Liver (tissue), 9 donors: ENCODE data around the gene GFRA4. TPM values are rescaled to one million over a fixed set of nuclear protein-coding genes. Genes with fewer than 3 reads are reported as not detected.

ENCODE experiments used
- DNase-seq: peaks from one replicate; pipeline ENCODE4 v3.0.0-alpha.2; 2017; ENCODE audit warnings: low spot score
- H3K27ac ChIP-seq, 2 donors: one replicate each; pipeline ENCODE4 v1.7.0; 2013; ENCODE audit warnings: inconsistent platforms in 2 of 2, low read length in 2 of 2, control low read depth in 1 of 2, low read depth in 1 of 2, mild to moderate bottlenecking in 1 of 2
- H3K27me3 ChIP-seq, 4 donors: one replicate each; pipeline versions ENCODE4 v1.6.1 to v1.7.0; 2013; ENCODE audit warnings: low read length in 3 of 4, inconsistent platforms in 1 of 4, mild to moderate bottlenecking in 1 of 4, moderate library complexity in 1 of 4; ENCODE audit not compliant: control insufficient read depth in 4 of 4, insufficient read depth in 4 of 4
- H3K36me3 ChIP-seq, 4 donors: one replicate each; pipeline versions ENCODE4 v1.6.1 to v1.7.0; 2013; ENCODE audit warnings: low read length in 3 of 4, mild to moderate bottlenecking in 3 of 4, low read depth in 1 of 4, moderate library complexity in 1 of 4; ENCODE audit not compliant: control insufficient read depth in 4 of 4, insufficient read depth in 3 of 4
- H3K4me1 ChIP-seq, 4 donors: one replicate each; pipeline versions ENCODE4 v1.6.1 to v1.7.0; 2013; ENCODE audit warnings: low read length in 3 of 4, mild to moderate bottlenecking in 3 of 4, moderate library complexity in 1 of 4; ENCODE audit not compliant: control insufficient read depth in 4 of 4, insufficient read depth in 4 of 4
- H3K4me3 ChIP-seq, 3 donors: one replicate each; pipeline versions ENCODE4 v1.6.1 to v1.7.0; 2013; ENCODE audit warnings: low read length in 3 of 3, control low read depth in 1 of 3, low read depth in 1 of 3, mild to moderate bottlenecking in 1 of 3
- H3K9ac ChIP-seq, 2 donors: one replicate each; pipeline ENCODE4 v1.7.0; 2013; ENCODE audit warnings: low read length in 2 of 2, mild to moderate bottlenecking in 2 of 2, moderate library complexity in 2 of 2, control low read depth in 1 of 2, low read depth in 1 of 2
- H3K9me3 ChIP-seq, 4 donors: one replicate each; pipeline versions ENCODE4 v1.6.1 to v1.7.0; 2013; ENCODE audit warnings: low read length in 3 of 4; ENCODE audit not compliant: control insufficient read depth in 4 of 4
- FOXA1 ChIP-seq: IDR thresholded peaks from 2 replicates; pipeline ENCODE4 v1.6.1; 2016; ENCODE audit warnings: antibody characterized with exemption
- FOXA2 ChIP-seq: IDR thresholded peaks from 2 replicates; pipeline ENCODE4 v1.6.1; 2016; ENCODE audit warnings: antibody characterized with exemption
- GABPA ChIP-seq, 2 donors: IDR thresholded peaks in 1 of 2; conservative IDR thresholded peaks in 1 of 2; 2 replicates each; pipeline ENCODE4 v1.6.1; 2016; ENCODE audit warnings: antibody characterized with exemption in 2 of 2, mild to moderate bottlenecking in 1 of 2, moderate library complexity in 1 of 2
- HNF4A ChIP-seq, 2 donors: conservative IDR thresholded peaks; 2 replicates each; pipeline ENCODE4 v1.6.1; 2016; ENCODE audit warnings: antibody characterized with exemption in 2 of 2, mild to moderate bottlenecking in 2 of 2
- HNF4G ChIP-seq: IDR thresholded peaks from 2 replicates; pipeline ENCODE4 v1.6.1; 2016; ENCODE audit warnings: antibody characterized with exemption
- JUND ChIP-seq, 2 donors: IDR thresholded peaks; 2 replicates each; pipeline ENCODE4 v1.6.1; 2016; ENCODE audit warnings: antibody characterized with exemption in 2 of 2
- MAX ChIP-seq: IDR thresholded peaks from 2 replicates; pipeline ENCODE4 v1.6.1; 2016; ENCODE audit warnings: antibody characterized with exemption
- NR2F2 ChIP-seq: IDR thresholded peaks from 2 replicates; pipeline ENCODE4 v1.6.1; 2016; ENCODE audit warnings: antibody characterized with exemption
- RAD21 ChIP-seq, 2 donors: IDR thresholded peaks; 2 replicates each; pipeline ENCODE4 v1.6.1; 2016; ENCODE audit warnings: antibody characterized with exemption in 2 of 2, mild to moderate bottlenecking in 2 of 2
- RXRA ChIP-seq, 2 donors: IDR thresholded peaks; 2 replicates each; pipeline ENCODE4 v1.6.1; 2017 to 2018; ENCODE audit warnings: antibody characterized with exemption in 2 of 2, mild to moderate bottlenecking in 1 of 2
- ZBTB33 ChIP-seq: IDR thresholded peaks from 2 replicates; pipeline ENCODE4 v1.6.1; 2016; ENCODE audit warnings: antibody characterized with exemption
- WGBS: extraction: QIAGEN DNeasy Blood & Tissue Kit; methylation state at CpG from one replicate; pipeline ENCODE4 v1.1.7; 2013; 5-methylcytosine and 5-hydroxymethylcytosine counted together
- polyA plus RNA-seq, 2 donors: library from polyadenylated mRNA; stranded (reverse) in 1 of 2; unstranded in 1 of 2; fragments of 200-250 nt in 1 of 2; fragments of >200 nt in 1 of 2; fragmentation: Nextera tagmentation in 1 of 2; extraction: Ambion mirVana in 1 of 2; gene quantifications; one replicate each; pipeline versions ENCODE4 v1.2.1 to v1.2.3, GENCODE V29; 2013 to 2015
- total RNA-seq, 2 donors: library from RNA; depleted of rRNA; stranded (reverse); fragments of >200 nt; gene quantifications; one replicate each; pipeline ENCODE4 v1.2.3, GENCODE V29; 2014
- TF ChIP-seq, protein P1 (sequence below): IDR thresholded peaks from 2 replicates; pipeline ENCODE4 v1.6.1; 2016; ENCODE audit warnings: antibody characterized with exemption, mild to moderate bottlenecking
- TF ChIP-seq, protein P2 (sequence below): IDR thresholded peaks from 2 replicates; pipeline ENCODE4 v1.6.1; 2016; ENCODE audit warnings: antibody characterized with exemption
- donor health status: healthy.
- donor health status: healthy.
- donor health status: healthy.
- donor health status: healthy.
- donor health status: healthy.

The GFRA4 gene
- total and polyA plus RNA-seq, 4 donors: not detected

GRCh38 chr20:3667434-3668037 is 4.3 kb upstream of the GFRA4 start (continued):
- TF ChIP-seq, protein P1, sequence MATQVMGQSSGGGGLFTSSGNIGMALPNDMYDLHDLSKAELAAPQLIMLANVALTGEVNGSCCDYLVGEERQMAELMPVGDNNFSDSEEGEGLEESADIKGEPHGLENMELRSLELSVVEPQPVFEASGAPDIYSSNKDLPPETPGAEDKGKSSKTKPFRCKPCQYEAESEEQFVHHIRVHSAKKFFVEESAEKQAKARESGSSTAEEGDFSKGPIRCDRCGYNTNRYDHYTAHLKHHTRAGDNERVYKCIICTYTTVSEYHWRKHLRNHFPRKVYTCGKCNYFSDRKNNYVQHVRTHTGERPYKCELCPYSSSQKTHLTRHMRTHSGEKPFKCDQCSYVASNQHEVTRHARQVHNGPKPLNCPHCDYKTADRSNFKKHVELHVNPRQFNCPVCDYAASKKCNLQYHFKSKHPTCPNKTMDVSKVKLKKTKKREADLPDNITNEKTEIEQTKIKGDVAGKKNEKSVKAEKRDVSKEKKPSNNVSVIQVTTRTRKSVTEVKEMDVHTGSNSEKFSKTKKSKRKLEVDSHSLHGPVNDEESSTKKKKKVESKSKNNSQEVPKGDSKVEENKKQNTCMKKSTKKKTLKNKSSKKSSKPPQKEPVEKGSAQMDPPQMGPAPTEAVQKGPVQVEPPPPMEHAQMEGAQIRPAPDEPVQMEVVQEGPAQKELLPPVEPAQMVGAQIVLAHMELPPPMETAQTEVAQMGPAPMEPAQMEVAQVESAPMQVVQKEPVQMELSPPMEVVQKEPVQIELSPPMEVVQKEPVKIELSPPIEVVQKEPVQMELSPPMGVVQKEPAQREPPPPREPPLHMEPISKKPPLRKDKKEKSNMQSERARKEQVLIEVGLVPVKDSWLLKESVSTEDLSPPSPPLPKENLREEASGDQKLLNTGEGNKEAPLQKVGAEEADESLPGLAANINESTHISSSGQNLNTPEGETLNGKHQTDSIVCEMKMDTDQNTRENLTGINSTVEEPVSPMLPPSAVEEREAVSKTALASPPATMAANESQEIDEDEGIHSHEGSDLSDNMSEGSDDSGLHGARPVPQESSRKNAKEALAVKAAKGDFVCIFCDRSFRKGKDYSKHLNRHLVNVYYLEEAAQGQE: no peak

GRCh38 chr20:3663858-3664257 is 659 bp upstream of the GFRA4 start:
- Histone ChIP-seq H3K9ac (no peak overlapping the region), H3K36me3 (no peaks in the 10 kb centered on the region), H3K27ac (no peak overlapping the region), H3K4me1 (peaks cover 0 to 8% (median 3%) of the 10 kb centered on the region in 4 donors), H3K9me3 (no peaks in the 10 kb centered on the region), H3K4me3 (no peak overlapping the region), H3K27me3 (peaks cover 0 to 23% (median 5%) of the 10 kb centered on the region in 4 donors)
- 79% methylated on average over 2 of the region's 2 CpGs for WGBS
- TF ChIP-seq JUND (IDR thresholded peaks at IDR 0.05) (no peak), MAX (no peak), ZBTB33 (no peak), GABPA (IDR thresholded peaks at IDR 0.05 in 1 of 2, conservative IDR thresholded peaks at IDR 0.05 in 1 of 2) (no peak), RXRA (IDR thresholded peaks at IDR 0.05) (no peak), NR2F2 (no peak), RAD21 (IDR thresholded peaks at IDR 0.05) (no peak), FOXA1 (no peak), HNF4A (conservative IDR thresholded peaks at IDR 0.05) (no peak), HNF4G (no peak)
- TF ChIP-seq, protein P2, sequence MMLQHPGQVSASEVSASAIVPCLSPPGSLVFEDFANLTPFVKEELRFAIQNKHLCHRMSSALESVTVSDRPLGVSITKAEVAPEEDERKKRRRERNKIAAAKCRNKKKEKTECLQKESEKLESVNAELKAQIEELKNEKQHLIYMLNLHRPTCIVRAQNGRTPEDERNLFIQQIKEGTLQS: no peak
- DNase-seq: no peak

GRCh38 chr20:3661814-3662665 is 1.2 kb downstream of the GFRA4 start:
- H3K27me3 ChIP-seq: peaks cover 0 to 23% (median 5%) of the 10 kb centered on the region in 4 donors

More at GRCh38 chr20:3661814-3662665, 1.2 kb downstream of the GFRA4 start:
- Histone ChIP-seq H3K4me3 (no peak overlapping the region), H3K27ac (no peak overlapping the region), H3K4me1 (peaks cover 0 to 8% (median 3%) of the 10 kb centered on the region in 4 donors), H3K36me3 (no peaks in the 10 kb centered on the region), H3K9me3 (no peaks in the 10 kb centered on the region), H3K9ac (no peak overlapping the region)
- TF ChIP-seq FOXA2 (no peak), NR2F2 (no peak)
- no peak for DNase-seq
- WGBS: 64% methylated on average over 12 of the region's 12 CpGs
